ENCODE measurements around the gene GPATCH8.

Gene GPATCH8

DNA sequence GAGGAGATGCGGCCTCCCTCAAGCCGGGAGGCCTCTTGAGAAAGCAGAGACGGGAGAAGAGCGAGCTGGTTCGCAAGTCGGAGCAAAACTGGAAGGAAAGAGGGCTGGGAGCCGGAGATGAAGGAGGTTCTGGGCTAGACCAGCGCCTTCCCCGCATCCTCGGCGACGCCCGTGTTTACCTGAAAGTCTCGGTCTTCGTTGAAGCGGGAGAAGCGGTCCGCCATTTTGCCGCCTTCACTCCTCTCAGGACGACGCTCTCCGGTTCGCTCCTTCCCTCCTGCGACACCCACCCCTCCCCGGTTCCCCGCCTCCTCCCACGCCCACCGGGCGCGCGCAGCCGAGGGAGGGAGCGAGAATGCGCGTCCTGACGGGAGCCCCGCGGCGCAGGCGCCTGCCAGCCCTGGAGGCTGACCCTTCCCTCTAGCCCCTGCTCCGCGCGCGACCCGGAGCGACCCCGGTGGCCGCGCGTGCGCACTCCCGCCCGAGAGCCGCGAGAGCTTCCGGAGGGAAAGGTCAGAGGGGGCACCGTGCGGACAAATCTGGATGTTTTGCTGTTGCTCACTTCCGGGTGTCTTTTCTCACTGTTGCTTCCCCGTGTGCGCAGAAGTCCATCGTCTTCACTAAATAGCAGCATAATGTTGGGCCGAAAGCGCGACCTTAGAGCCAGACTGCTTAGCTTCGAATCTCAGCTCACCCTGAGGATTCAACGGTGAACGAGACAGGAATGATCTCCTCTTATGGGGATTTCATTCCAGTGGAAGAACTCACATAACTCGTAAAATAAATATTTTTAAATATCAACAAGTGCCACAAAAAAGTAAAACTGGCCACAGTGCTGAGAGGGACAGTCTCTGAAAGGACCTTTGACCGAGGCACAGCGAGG lies at the start of gene GPATCH8:
Gene GPATCH8, minus strand, starts transcription at position 260 of the 883 bp plus-strand sequence. Its CDS starts 36 bp downstream, at position 224.
- peak within 1 kb of the TSS; percentile 77 for H3K4me3 ChIP-seq (ENCODE audit: low read depth, low read length)
- peak; percentile 75 for DNase-seq (ENCODE audit: low read depth)
- in situ Hi-C loops (cut with HindIII; ENCODE audit: low sequenced_read_pairs), result no loop called here
- TF ChIP-seq, protein P1, sequence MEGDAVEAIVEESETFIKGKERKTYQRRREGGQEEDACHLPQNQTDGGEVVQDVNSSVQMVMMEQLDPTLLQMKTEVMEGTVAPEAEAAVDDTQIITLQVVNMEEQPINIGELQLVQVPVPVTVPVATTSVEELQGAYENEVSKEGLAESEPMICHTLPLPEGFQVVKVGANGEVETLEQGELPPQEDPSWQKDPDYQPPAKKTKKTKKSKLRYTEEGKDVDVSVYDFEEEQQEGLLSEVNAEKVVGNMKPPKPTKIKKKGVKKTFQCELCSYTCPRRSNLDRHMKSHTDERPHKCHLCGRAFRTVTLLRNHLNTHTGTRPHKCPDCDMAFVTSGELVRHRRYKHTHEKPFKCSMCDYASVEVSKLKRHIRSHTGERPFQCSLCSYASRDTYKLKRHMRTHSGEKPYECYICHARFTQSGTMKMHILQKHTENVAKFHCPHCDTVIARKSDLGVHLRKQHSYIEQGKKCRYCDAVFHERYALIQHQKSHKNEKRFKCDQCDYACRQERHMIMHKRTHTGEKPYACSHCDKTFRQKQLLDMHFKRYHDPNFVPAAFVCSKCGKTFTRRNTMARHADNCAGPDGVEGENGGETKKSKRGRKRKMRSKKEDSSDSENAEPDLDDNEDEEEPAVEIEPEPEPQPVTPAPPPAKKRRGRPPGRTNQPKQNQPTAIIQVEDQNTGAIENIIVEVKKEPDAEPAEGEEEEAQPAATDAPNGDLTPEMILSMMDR (IDR thresholded peaks at IDR 0.05; ENCODE audit: low read depth, low read length, missing control alignments), result no peak

DNA sequence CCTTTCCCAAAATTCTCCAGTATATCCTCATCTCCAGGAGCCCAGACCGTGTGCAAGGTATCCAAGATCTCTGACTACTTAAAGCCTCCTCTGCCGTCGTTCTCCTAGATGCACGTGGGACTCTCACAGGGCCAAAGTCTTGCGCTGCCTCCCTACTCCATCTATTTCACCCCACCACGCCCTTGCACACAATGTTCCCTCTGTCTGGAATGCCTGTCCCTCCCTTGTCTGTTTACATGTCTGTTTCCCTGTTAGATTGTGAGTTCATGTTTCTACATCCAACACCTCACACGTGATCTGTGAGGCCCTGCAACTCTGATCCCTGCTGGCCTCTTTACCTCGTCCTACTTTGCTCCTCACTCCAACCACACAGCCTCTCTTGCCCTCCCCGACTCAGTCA lies 49.2 kb upstream of the GPATCH8 start:
- no peak for DNase-seq (ENCODE audit: low read depth)
- H3K4me3 ChIP-seq (ENCODE audit: low read depth, low read length), result no peak overlapping the region
- in situ Hi-C loops (cut with HindIII; ENCODE audit: low sequenced_read_pairs), result no loop called here
- TF ChIP-seq, protein P1 (IDR thresholded peaks at IDR 0.05; ENCODE audit: low read depth, low read length, missing control alignments), result no peak

DNA sequence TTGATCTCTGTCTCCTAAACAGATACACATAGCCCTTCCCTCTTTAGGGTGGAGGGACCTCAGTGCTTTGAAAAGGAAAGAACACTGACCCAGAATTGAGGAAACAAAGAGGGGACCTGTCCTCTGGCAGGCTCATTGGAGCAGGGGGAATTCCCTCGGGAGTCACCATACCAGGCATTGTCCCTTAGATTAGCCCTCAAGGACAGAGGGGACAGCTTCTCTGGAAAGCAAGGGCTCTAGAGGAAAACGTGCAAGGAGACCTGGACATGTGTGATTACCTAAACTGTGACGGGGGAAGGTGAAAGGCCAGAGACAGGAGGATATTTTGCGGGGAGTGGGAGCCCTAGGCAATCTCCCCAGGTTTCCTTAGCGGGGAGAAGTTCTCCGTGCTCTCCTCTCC lies 46.5 kb upstream of the GPATCH8 start:
- TF ChIP-seq, protein P1 (IDR thresholded peaks at IDR 0.05; ENCODE audit: low read depth, low read length, missing control alignments), result no peak
- DNase-seq (ENCODE audit: low read depth), result no peak
- no peak overlapping the region for H3K4me3 ChIP-seq (ENCODE audit: low read depth, low read length)
- in situ Hi-C loops (cut with HindIII; ENCODE audit: low sequenced_read_pairs), result no loop called here

DNA sequence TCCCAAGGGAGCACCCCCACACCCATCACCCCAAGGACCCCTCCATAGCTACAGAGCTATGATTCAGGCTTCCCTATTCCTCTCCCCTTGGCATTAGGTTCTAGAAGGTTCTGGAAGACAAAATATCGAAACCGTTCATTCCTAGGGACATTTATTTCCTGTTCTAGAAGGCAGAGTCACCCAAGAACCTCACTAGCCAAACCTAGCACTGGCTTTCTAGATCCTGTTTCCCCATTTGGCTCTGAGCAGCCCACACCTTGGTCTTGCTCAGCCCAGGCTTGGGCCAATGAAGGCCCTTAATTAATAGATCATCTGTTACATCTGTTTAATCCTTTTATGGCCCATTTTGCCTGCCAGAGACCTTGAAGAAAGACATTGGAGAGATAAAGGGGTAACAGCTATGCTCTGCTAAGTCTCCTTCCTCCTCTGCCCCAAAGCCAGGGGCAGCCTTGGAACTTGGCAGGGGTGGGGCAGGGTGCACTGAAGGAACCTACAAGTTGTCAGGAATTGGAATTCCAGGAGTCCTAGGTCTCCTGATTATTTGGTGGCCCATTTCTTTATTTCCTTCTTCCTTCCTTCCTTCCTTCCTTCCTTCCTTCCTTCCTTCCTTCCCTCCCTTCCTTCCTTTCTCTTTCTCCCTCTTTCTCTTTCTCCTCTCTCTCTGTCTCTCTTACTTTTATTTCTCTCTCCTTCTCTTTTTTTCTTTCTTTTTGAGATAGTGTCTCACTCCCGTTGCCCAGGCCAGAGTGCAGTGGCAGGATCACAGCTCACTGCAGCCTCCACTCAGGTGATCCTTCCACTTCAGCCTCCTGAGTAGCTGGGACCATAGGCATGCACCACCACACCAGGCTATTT lies 45.4 kb upstream of the GPATCH8 start:
- in situ Hi-C loops (cut with HindIII; ENCODE audit: low sequenced_read_pairs), result no loop called here
- TF ChIP-seq, protein P1 (IDR thresholded peaks at IDR 0.05; ENCODE audit: low read depth, low read length, missing control alignments), result no peak
- DNase-seq (ENCODE audit: low read depth), result no peak
- no peak overlapping the region for H3K4me3 ChIP-seq (ENCODE audit: low read depth, low read length)

DNA sequence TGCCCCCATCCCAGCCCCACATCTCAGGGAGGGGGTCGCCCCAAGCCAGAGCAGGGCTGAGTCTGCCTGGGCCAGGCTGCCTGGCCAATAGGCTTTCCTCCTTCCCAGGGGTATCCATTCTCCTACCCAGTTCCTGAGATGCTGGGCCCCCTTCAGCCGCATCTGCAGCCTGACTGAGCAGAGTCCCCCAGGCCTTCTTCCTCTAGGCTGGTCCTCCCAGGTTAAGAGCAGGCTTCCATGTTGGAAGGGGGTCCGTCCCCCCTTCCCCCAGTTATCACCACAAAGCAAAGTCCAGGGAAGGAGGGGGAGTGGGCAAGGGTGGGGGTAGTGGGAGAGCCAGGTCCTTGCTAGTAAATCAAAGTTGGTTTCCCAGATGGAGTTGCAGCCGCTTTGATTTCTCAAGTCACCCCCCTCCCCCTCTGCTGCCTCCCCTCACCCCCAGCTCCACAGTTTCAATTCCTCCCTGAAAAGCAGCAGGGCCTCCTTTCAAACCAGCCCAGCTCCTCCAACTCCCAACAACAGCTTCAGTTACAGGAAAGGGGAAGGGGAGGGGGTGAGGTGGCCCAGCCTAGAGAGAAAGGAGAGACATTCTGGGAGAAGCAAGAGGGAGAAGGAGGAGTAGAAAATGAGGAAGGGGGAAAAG lies 44.5 kb upstream of the GPATCH8 start:
- H3K4me3 ChIP-seq (ENCODE audit: low read depth, low read length), result no peak overlapping the region
- TF ChIP-seq, protein P1 (IDR thresholded peaks at IDR 0.05; ENCODE audit: low read depth, low read length, missing control alignments), result no peak
- in situ Hi-C loops (cut with HindIII; ENCODE audit: low sequenced_read_pairs), result no loop called here
- no peak for DNase-seq (ENCODE audit: low read depth)
